ENCODE results near the gene RND3. TPM values are rescaled to one million over a fixed set of nuclear protein-coding genes. Genes with fewer than 3 reads are reported as not detected.

The RND3 gene
- 19.2 TPM for total RNA-seq

- peak; percentile 97 for DNase-seq (ENCODE audit: low spot score)
- ATAC-seq, result peak; percentile 73
Observed at GRCh38 chr2:150487537-150488429, at the start of gene RND3. TSS of gene RND3 (minus strand) at chr2:150487667. CDS start at chr2:150487417, 250 bp downstream.

GRCh38 chr2:150535176-150535575 is 47.7 kb upstream of the RND3 start:
- ATAC-seq (no peak), DNase-seq (ENCODE audit: low spot score) (no peak)

- no peak for DNase-seq (ENCODE audit: low spot score)
- ATAC-seq, result no peak
Observed at GRCh38 chr2:150532879-150533278, 45.4 kb upstream of the RND3 start.

- no peak for DNase-seq (ENCODE audit: low spot score)
- no peak for ATAC-seq
Observed at GRCh38 chr2:150532020-150532419, 44.6 kb upstream of the RND3 start.

- ATAC-seq (no peak), DNase-seq (ENCODE audit: low spot score) (no peak)
Observed at GRCh38 chr2:150531591-150531990, 44.1 kb upstream of the RND3 start.

GRCh38 chr2:150530168-150530567 is 42.7 kb upstream of the RND3 start:
- ATAC-seq (no peak), DNase-seq (ENCODE audit: low spot score) (no peak)

- ATAC-seq (no peak), DNase-seq (ENCODE audit: low spot score) (no peak)
Observed at GRCh38 chr2:150528861-150529801, 41.7 kb upstream of the RND3 start.

GRCh38 chr2:150526827-150527226 is 39.4 kb upstream of the RND3 start:
- DNase-seq (ENCODE audit: low spot score) (no peak), ATAC-seq (no peak)

GRCh38 chr2:150526006-150526405 is 38.5 kb upstream of the RND3 start:
- no peak for DNase-seq (ENCODE audit: low spot score)
- no peak for ATAC-seq

- DNase-seq (ENCODE audit: low spot score) (no peak), ATAC-seq (no peak)
Observed at GRCh38 chr2:150522269-150522668, 34.8 kb upstream of the RND3 start.

- ATAC-seq (no peak), DNase-seq (ENCODE audit: low spot score) (no peak)
Observed at GRCh38 chr2:150520887-150521664, 33.6 kb upstream of the RND3 start.

GRCh38 chr2:150520033-150520432 is 32.6 kb upstream of the RND3 start:
- DNase-seq (ENCODE audit: low spot score) (no peak), ATAC-seq (no peak)

GRCh38 chr2:150517951-150518680 is 30.6 kb upstream of the RND3 start:
- ATAC-seq, result no peak

GRCh38 chr2:150513647-150514046 is 26.2 kb upstream of the RND3 start:
- DNase-seq (ENCODE audit: low spot score), result no peak
- no peak for ATAC-seq

More at GRCh38 chr2:150517951-150518680, 30.6 kb upstream of the RND3 start:
- DNase-seq (ENCODE audit: low spot score), result no peak

- ATAC-seq, result no peak
- DNase-seq (ENCODE audit: low spot score), result no peak
Observed at GRCh38 chr2:150508497-150509137, 21.1 kb upstream of the RND3 start.

GRCh38 chr2:150507071-150507470 is 19.6 kb upstream of the RND3 start:
- DNase-seq (ENCODE audit: low spot score) (no peak), ATAC-seq (no peak)

- DNase-seq (ENCODE audit: low spot score) (no peak), ATAC-seq (no peak)
Observed at GRCh38 chr2:150505178-150505577, 17.7 kb upstream of the RND3 start.

- DNase-seq (ENCODE audit: low spot score), result no peak
- ATAC-seq, result no peak
Observed at GRCh38 chr2:150495993-150496627, 8.6 kb upstream of the RND3 start.

GRCh38 chr2:150495001-150495400 is 7.5 kb upstream of the RND3 start:
- no peak for ATAC-seq
- no peak for DNase-seq (ENCODE audit: low spot score)

Data from left lobe of liver (tissue), 2 donors.